GM12878 (cell line): ENCODE data around the gene LCE1A. TPM values are rescaled to one million over a fixed set of nuclear protein-coding genes. Genes with fewer than 3 reads are reported as not detected.

Source experiments
- ATAC-seq: fragments of 200-7000 bp; cut with Tn5 transposase; 3 replicates; pipeline ENCODE4 v1.9.1; 2020; ENCODE audit warnings: mild to moderate bottlenecking, moderate library complexity
- BruUV-seq: library from RNA; stranded (reverse); fragments of 400-500 nt; replicated peaks from 2 replicates; lab custom pipeline; 2021; lab: Mats Ljungman, UMichigan
- CTCF ChIA-PET: fragments of 300-600 bp; sonication (Branson Sonifier 250); formaldehyde crosslinking; extraction: SDS; loops from one replicate; lab custom pipeline; 2021; ENCODE audit warnings: inconsistent platforms; lab: Yijun Ruan, JAX
- POLR2A ChIA-PET: fragments of 350-600 bp; formaldehyde crosslinking; extraction: SDS; loops from one replicate; lab custom pipeline; 2021; ENCODE audit warnings: inconsistent platforms; lab: Charles Lee
- RAD21 ChIA-PET: fragments of 300-600 bp; sonication (Branson Sonifier 250); formaldehyde crosslinking; loops from one replicate; lab custom pipeline; 2023; ENCODE audit warnings: antibody characterized with exemption; ENCODE audit not compliant: unreplicated experiment; lab: Charles Lee
- SMC1A ChIA-PET: fragments of 300-600 bp; sonication (Branson Sonifier 250); formaldehyde crosslinking; loops from one replicate; lab custom pipeline; 2023; ENCODE audit not compliant: unreplicated experiment, uncharacterized antibody; lab: Charles Lee
- DNase-seq: peaks from one replicate; pipeline ENCODE4 v3.0.0-alpha.2; 2011; ENCODE audit warnings: low read depth, low spot score
- FAIRE-seq: peaks from 3 replicates; lab custom pipeline; 2011; peaks lifted over from hg19 to GRCh38; lab: Jason Lieb, UNC
- H2AFZ ChIP-seq: 2 replicates; pipeline ENCODE4 v1.6.0; 2011; ENCODE audit warnings: low read depth, low read length, control low read depth; ENCODE audit not compliant: control insufficient read depth
- H3K27ac ChIP-seq: 2 replicates; pipeline ENCODE4 v1.5.1; 2011; ENCODE audit warnings: control low read depth; ENCODE audit not compliant: control insufficient read depth, insufficient read depth
- H3K27me3 ChIP-seq, 2 experiments: replicated peaks in 1 of 2; 2 replicates each; pipeline versions ENCODE4 v1.6.0 to v1.6.1; 2011; ENCODE audit warnings: low read length in 1 of 2; ENCODE audit not compliant: control insufficient read depth in 2 of 2, insufficient read depth in 2 of 2
- H3K36me3 ChIP-seq, 2 experiments: 2 replicates each; pipeline ENCODE4 v1.5.1; 2011; ENCODE audit warnings: low read length in 1 of 2; ENCODE audit not compliant: control insufficient read depth in 2 of 2, insufficient read depth in 2 of 2
- H3K4me1 ChIP-seq: 2 replicates; pipeline ENCODE4 v1.6.1; 2011; ENCODE audit warnings: mild to moderate bottlenecking, low read length, moderate library complexity, mixed read lengths; ENCODE audit not compliant: control insufficient read depth, insufficient read depth
- H3K4me2 ChIP-seq: 2 replicates; pipeline ENCODE4 v1.6.0; 2011; ENCODE audit warnings: control low read depth; ENCODE audit not compliant: control insufficient read depth, insufficient read depth
- H3K4me3 ChIP-seq: fragments of 200-600 bp; sonication (generic); 2 replicates; pipeline ENCODE4 v1.5.1; 2016
- H3K79me2 ChIP-seq: 2 replicates; pipeline ENCODE4 v1.6.0; 2011; ENCODE audit warnings: low read length; ENCODE audit not compliant: control insufficient read depth, insufficient read depth
- H3K9ac ChIP-seq: 2 replicates; pipeline ENCODE4 v1.8.0; 2011; ENCODE audit warnings: low read length, control low read depth, mixed read lengths; ENCODE audit not compliant: control insufficient read depth, insufficient read depth
- H3K9me3 ChIP-seq: replicated peaks from 3 replicates; pipeline ENCODE4 v1.5.1; 2011; ENCODE audit warnings: mild to moderate bottlenecking, low read length; ENCODE audit not compliant: control insufficient read depth, insufficient read depth
- H4K20me1 ChIP-seq: 2 replicates; pipeline ENCODE4 v1.6.0; 2011; ENCODE audit not compliant: control insufficient read depth, insufficient read depth
- ATF7 ChIP-seq: fragments of 450-650 bp; IDR thresholded peaks from 2 replicates; pipeline ENCODE4 v1.6.1; 2016; ENCODE audit warnings: low read depth, mild to moderate bottlenecking
- CTCF ChIP-seq, 3 experiments: IDR thresholded peaks in 2 of 3; conservative IDR thresholded peaks in 1 of 3; 2 replicates each; pipeline ENCODE4 v1.5.1; 2011; ENCODE audit warnings: low read depth in 3 of 3, low read length in 3 of 3, mild to moderate bottlenecking in 3 of 3, control low read depth in 2 of 3, moderate library complexity in 2 of 3, inconsistent platforms in 1 of 3, mixed read lengths in 1 of 3; ENCODE audit not compliant: control insufficient read depth in 2 of 3, insufficient read depth in 1 of 3; ENCODE audit errors: extremely low read depth in 1 of 3
- MLLT1 ChIP-seq: fragments of 450-650 bp; IDR thresholded peaks from 2 replicates; pipeline ENCODE4 v1.6.1; 2016; ENCODE audit warnings: mild to moderate bottlenecking
- YY1 ChIP-seq: IDR thresholded peaks from 2 replicates; pipeline ENCODE4 v1.6.1; 2011; ENCODE audit warnings: low read depth, mild to moderate bottlenecking, low read length
- ZNF274 ChIP-seq: IDR thresholded peaks from one replicate; pipeline ENCODE4 v1.8.0; 2011; ENCODE audit not compliant: insufficient read length, insufficient read depth
- ZSCAN29 ChIP-seq: fragments of 450-650 bp; IDR thresholded peaks from 2 replicates; pipeline ENCODE4 v1.6.1; 2017; ENCODE audit warnings: mild to moderate bottlenecking, moderate library complexity
- WGBS: methylation state at CpG from one replicate; pipeline ENCODE4 v1.1.6; 2016; ENCODE audit warnings: low lambda C conversion rate; ENCODE audit not compliant: insufficient replicate concordance, insufficient coverage; ENCODE audit errors: missing lambda C conversion rate; 5-methylcytosine and 5-hydroxymethylcytosine counted together
- in situ Hi-C: fragments of 300-500 bp; cut with MboI; formaldehyde crosslinking; loops from 9 replicates; pipeline ENCODE4 v1.14.3; 2018; ENCODE audit warnings: mixed read lengths
- intact Hi-C: fragments of 100-400 bp; cut with micrococcal nuclease; formaldehyde crosslinking; loops from one replicate; pipeline ENCODE4 v1.14.2; 2022; ENCODE audit not compliant: unreplicated experiment
- polyA plus RNA-seq, 11 experiments: library from polyadenylated mRNA; depleted of rRNA in 4 of 11; unstranded in 6 of 11; stranded (reverse) in 5 of 11; fragments of >200 nt; fragmentation: Nextera tagmentation in 4 of 11; fragmentation: Illumina TruSeq in 1 of 11; extraction: Ambion mirVana in 4 of 11; extraction: Trizol in 1 of 11; gene quantifications; 1 replicate in 1 of 11; 2 replicates in 10 of 11; pipeline versions ENCODE4 v1.2.1 to v1.2.3, GENCODE V29; 2011 to 2016; ENCODE audit warnings: inconsistent platforms in 2 of 11, missing spikeins in 2 of 11, low read depth in 1 of 11
- total RNA-seq, 4 experiments: library from RNA; depleted of rRNA in 3 of 4; stranded (reverse); fragments of >200 nt in 3 of 4; fragmentation: Illumina TruSeq in 1 of 4; extraction: Trizol in 1 of 4; gene quantifications; 2 replicates each; pipeline versions ENCODE4 v1.2.1 to v1.2.3, GENCODE V29; 2013 to 2021

Gene LCE1A
- total and polyA plus RNA-seq, 10 of the 15 experiments (the other 5 are each of a cell fraction or from before 2014, with no cell fraction given) = not detected

GRCh38 chr1:152858062-152858461 lies 30.8 kb downstream of the LCE1A start:
- Histone ChIP-seq H3K27me3 (no peaks in the 10 kb centered on the region; a peak in 1 of 4 replicates), H3K27ac (no peak overlapping the region), H3K79me2 (no peaks in the 10 kb centered on the region), H2AFZ (no peak overlapping the region), H3K9me3 (no peaks in the 10 kb centered on the region), H3K4me3 (no peak overlapping the region), H3K4me2 (no peak overlapping the region), H4K20me1 (no peaks in the 10 kb centered on the region), H3K9ac (no peak overlapping the region), H3K36me3 (no peaks in the 10 kb centered on the region), H3K4me1 (no peaks in the 10 kb centered on the region)
- intact Hi-C loops = no loop called here
- SMC1A ChIA-PET = no interaction called here
- no peak for TF ChIP-seq ZNF274
- 28% methylated on average over 1 of the region's 1 CpG for WGBS
- FAIRE-seq (no peak), ATAC-seq (no peak), DNase-seq (no peak)
- CTCF ChIA-PET = interaction anchor here (0.6 kb wide), 1 partner anchor 13 kb away, joined by 3 read pairs; no protein-coding TSS in a partner anchor
- POLR2A ChIA-PET = no interaction called here
- RAD21 ChIA-PET = no interaction called here
- in situ Hi-C loops = no loop called here
- no TSS peak for BruUV-seq

- ChIA-PET CTCF (interaction anchor here (1.1 kb wide), 1 partner anchor 13 kb away, joined by 4 read pairs; no protein-coding TSS in a partner anchor), POLR2A (no interaction called here), RAD21 (no interaction called here), SMC1A (interaction anchor here (0.6 kb wide), 1 partner anchor 467 kb away, joined by 3 read pairs; no protein-coding TSS in a partner anchor)
- FAIRE-seq (no peak), DNase-seq (no peak), ATAC-seq (no peak)
- intact Hi-C loops = no loop called here
- no peaks in the 10 kb centered on the region; a peak in 1 of 4 replicates for H3K27me3 ChIP-seq
- no peaks in the 10 kb centered on the region for H3K9me3 ChIP-seq
- no peak within 1 kb of the TSS for H3K9ac ChIP-seq
- no peak within 1 kb of the TSS for H3K4me2 ChIP-seq
- no peak within 1 kb of the TSS for H3K27ac ChIP-seq
- TF ChIP-seq ZSCAN29 = no peak
- no peak for TF ChIP-seq ATF7
- TF ChIP-seq MLLT1 = no peak
- no peak for TF ChIP-seq CTCF (IDR thresholded peaks at IDR 0.05 in 2 of 3, conservative IDR thresholded peaks at IDR 0.05 in 1 of 3; ENCODE audit: control insufficient read depth in 2 of 3, extremely low read depth in 1 of 3, insufficient read depth in 1 of 3, low read depth in 3 of 3, low read length in 3 of 3)
- no peak for TF ChIP-seq YY1
- no peaks in the 10 kb centered on the region for H3K79me2 ChIP-seq
- in situ Hi-C loops = no loop called here
- 38% methylated on average over 3 of the region's 3 CpGs for WGBS
- BruUV-seq = no TSS peak
- H2AFZ ChIP-seq = no peak within 1 kb of the TSS
- no peaks in the 10 kb centered on the region for H4K20me1 ChIP-seq
- no peaks in the 10 kb centered on the region for H3K36me3 ChIP-seq
- H3K4me3 ChIP-seq = no peak within 1 kb of the TSS
- no peaks in the 10 kb centered on the region for H3K4me1 ChIP-seq
These were observed 32.4 kb downstream of the LCE1A start, which contains the start of gene LCE7A for GRCh38 chr1:152859696-152860095. Gene LCE7A, plus strand, starts transcription at chr1:152859996. Its CDS starts 702 bp downstream, at chr1:152860698.
